Measurements from ENCODE around the gene ATP6AP1. TPM values are rescaled to one million over a fixed set of nuclear protein-coding genes. Genes with fewer than 3 reads are reported as not detected.

ATP6AP1 gene
- total and polyA plus RNA-seq, 2 experiments from 2014 or later: 37.7 to 52.1 TPM

GRCh38 chrX:154462396-154462795 is 33.9 kb downstream of the ATP6AP1 start:
- H3K4me3 Mint-ChIP-seq: no peak overlapping the region
- DNase-seq (ENCODE audit: low spot score): no peak

More at GRCh38 chrX:154462396-154462795, 33.9 kb downstream of the ATP6AP1 start:
- no peaks in the 10 kb centered on the region for H3K9me2 ChIP-seq (ENCODE audit: insufficient read depth)
- no peaks in the 10 kb centered on the region for H3K4me1 ChIP-seq (ENCODE audit: insufficient read depth)
- Mint-ChIP-seq H3K9me3 (no peaks in the 10 kb centered on the region), H3K36me3 (ENCODE audit: low read depth) (peaks cover 11% of the 10 kb centered on the region; the same call in 2 of the 3 replicates), H3K4me1 (no peaks in the 10 kb centered on the region; the same call in 2 of the 3 replicates), H3K27me3 (ENCODE audit: insufficient read depth, low read depth, poor library complexity) (peaks cover 2% of the 10 kb centered on the region), H3K27ac (no peak overlapping the region)
- no peak for ATAC-seq
- no peaks in the 10 kb centered on the region for H3K79me2 ChIP-seq (replicated peaks; ENCODE audit: insufficient read depth)
- H3K27me3 ChIP-seq (ENCODE audit: insufficient read depth): no peaks in the 10 kb centered on the region; the same call in 1 of the 2 replicates
- no peak for TF ChIP-seq ZNF331 (CRISPR knock-in tag; IDR thresholded peaks at IDR 0.05; ENCODE audit: low read depth)
- no peak for TF ChIP-seq STAT1 (IDR thresholded peaks at IDR 0.05; ENCODE audit: unreplicated experiment)
- no peak for TF ChIP-seq ETS1 (IDR thresholded peaks at IDR 0.05)
- TF ChIP-seq EZH2phosphoT487 (IDR thresholded peaks at IDR 0.05; ENCODE audit: unreplicated experiment): no peak
- TF ChIP-seq REST (IDR thresholded peaks at IDR 0.05; ENCODE audit: unreplicated experiment): no peak
- no peak for TF ChIP-seq POLR2AphosphoS5 (IDR thresholded peaks at IDR 0.05; ENCODE audit: low read depth)
- TF ChIP-seq NANOG (IDR thresholded peaks at IDR 0.05; ENCODE audit: borderline replicate concordance): no peak
- TF ChIP-seq ZNF114 (CRISPR knock-in tag; IDR thresholded peaks at IDR 0.05): no peak
- TF ChIP-seq JUNB (IDR thresholded peaks at IDR 0.05; ENCODE audit: unreplicated experiment): no peak
- no peak for TF ChIP-seq CTCF (conservative IDR thresholded peaks at IDR 0.05; ENCODE audit: low read depth in 2 of 2)
- no peak for TF ChIP-seq ZNF462 (CRISPR knock-in tag; IDR thresholded peaks at IDR 0.05)
- TF ChIP-seq CREB1 (CRISPR knock-in tag; IDR thresholded peaks at IDR 0.05; ENCODE audit: low read depth): no peak
- no peak for TF ChIP-seq EZH2 (IDR thresholded peaks at IDR 0.05; ENCODE audit: low read depth, unreplicated experiment)
- H3K4me3 ChIP-seq: no peak overlapping the region
- H2AFZ ChIP-seq: no peak overlapping the region
- H3K36me3 ChIP-seq (ENCODE audit: insufficient read depth): no peaks in the 10 kb centered on the region
- no peaks in the 10 kb centered on the region for H3F3A ChIP-seq (replicated peaks; ENCODE audit: low read depth)
- H3K27ac ChIP-seq (ENCODE audit: low read depth): no peak overlapping the region
- no peaks in the 10 kb centered on the region for H4K20me1 ChIP-seq (replicated peaks; ENCODE audit: insufficient read depth)
- no peak overlapping the region for H3K4me2 ChIP-seq
